ENCODE measurements around the gene MMADHC.

DNA sequence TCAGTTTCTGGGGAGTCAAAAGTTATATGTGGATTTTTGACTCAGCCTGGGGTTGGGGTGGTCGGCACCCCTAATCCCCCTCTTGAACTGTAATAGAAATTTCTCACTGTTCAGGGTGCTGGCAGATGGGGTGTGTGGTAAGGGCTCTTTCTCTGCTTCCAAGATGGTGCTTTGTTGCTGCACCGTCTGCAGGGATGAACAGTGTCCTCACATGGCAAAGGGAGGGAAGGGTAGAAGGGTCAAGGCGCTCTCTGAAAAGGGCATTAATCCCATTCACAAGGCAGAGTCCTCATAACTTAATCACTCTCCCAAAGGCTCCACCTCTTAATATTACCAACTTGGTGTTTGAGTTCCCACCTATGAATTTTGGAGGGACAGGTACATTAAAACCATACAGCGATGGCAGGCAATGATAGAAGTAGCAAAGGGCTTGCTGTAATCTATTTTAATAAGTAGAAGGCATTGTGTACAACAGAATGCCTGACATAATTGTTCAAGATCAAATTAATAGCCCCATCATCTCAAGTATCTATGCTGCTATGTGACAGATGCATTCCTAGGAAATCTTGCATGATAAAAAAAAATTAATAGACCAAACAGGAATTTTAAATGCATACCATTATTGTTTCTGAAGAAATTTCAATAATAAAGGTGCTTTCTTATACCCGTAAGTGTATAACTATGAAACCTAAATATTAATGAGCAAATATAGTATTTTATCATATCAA, 28.1 kb downstream of the MMADHC start:
- TF ChIP-seq, protein P1, sequence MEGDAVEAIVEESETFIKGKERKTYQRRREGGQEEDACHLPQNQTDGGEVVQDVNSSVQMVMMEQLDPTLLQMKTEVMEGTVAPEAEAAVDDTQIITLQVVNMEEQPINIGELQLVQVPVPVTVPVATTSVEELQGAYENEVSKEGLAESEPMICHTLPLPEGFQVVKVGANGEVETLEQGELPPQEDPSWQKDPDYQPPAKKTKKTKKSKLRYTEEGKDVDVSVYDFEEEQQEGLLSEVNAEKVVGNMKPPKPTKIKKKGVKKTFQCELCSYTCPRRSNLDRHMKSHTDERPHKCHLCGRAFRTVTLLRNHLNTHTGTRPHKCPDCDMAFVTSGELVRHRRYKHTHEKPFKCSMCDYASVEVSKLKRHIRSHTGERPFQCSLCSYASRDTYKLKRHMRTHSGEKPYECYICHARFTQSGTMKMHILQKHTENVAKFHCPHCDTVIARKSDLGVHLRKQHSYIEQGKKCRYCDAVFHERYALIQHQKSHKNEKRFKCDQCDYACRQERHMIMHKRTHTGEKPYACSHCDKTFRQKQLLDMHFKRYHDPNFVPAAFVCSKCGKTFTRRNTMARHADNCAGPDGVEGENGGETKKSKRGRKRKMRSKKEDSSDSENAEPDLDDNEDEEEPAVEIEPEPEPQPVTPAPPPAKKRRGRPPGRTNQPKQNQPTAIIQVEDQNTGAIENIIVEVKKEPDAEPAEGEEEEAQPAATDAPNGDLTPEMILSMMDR (IDR thresholded peaks at IDR 0.05; ENCODE audit: insufficient read depth, low read length, poor library complexity, severe bottlenecking) = no peak
- no peak for TF ChIP-seq EZH2phosphoT487 (conservative IDR thresholded peaks at IDR 0.05; ENCODE audit: low read length)
